H9 (cell line): Measurements from ENCODE around the gene PRIM2. TPM values are rescaled to one million over a fixed set of nuclear protein-coding genes. Genes with fewer than 3 reads are reported as not detected.
"Not testable (repeated sequence)": the region's sequence is repeated elsewhere in the genome, so short reads cannot be mapped to it uniquely, and the experiment has no call there.

Source experiments
- DNase-seq: peaks from one replicate; pipeline ENCODE4 v3.0.0-alpha.2; 2017
- H2AFZ ChIP-seq: one replicate; pipeline ENCODE4 v1.6.1; 2013; ENCODE audit warnings: mild to moderate bottlenecking, low read length, control low read depth, moderate library complexity
- H2AK5ac ChIP-seq: 2 replicates; pipeline ENCODE4 v1.6.1; 2013; ENCODE audit warnings: low read length, control low read depth, mixed read lengths; ENCODE audit not compliant: insufficient read length
- H2BK120ac ChIP-seq: one replicate; pipeline ENCODE4 v1.6.1; 2013; ENCODE audit warnings: low read depth, mild to moderate bottlenecking, low read length, control low read depth, inconsistent platforms; ENCODE audit not compliant: poor library complexity, severe bottlenecking
- H2BK12ac ChIP-seq: 2 replicates; pipeline ENCODE4 v1.6.1; 2013; ENCODE audit warnings: low read length, control low read depth, mixed read lengths, low read depth; ENCODE audit not compliant: insufficient read length
- H2BK15ac ChIP-seq: 2 replicates; pipeline ENCODE4 v1.6.1; 2013; ENCODE audit warnings: low read depth, low read length, control low read depth
- H2BK20ac ChIP-seq: one replicate; pipeline ENCODE4 v1.6.1; 2013; ENCODE audit warnings: low read depth, mild to moderate bottlenecking, low read length, control low read depth, inconsistent platforms; ENCODE audit not compliant: poor library complexity, severe bottlenecking
- H2BK5ac ChIP-seq: 2 replicates; pipeline ENCODE4 v1.6.1; 2013; ENCODE audit warnings: low read length, control low read depth, mixed read lengths; ENCODE audit not compliant: insufficient read length
- H3K14ac ChIP-seq: 2 replicates; pipeline ENCODE4 v1.6.1; 2013; ENCODE audit warnings: low read length, control low read depth; ENCODE audit not compliant: insufficient read depth
- H3K18ac ChIP-seq: 2 replicates; pipeline ENCODE4 v1.6.1; 2013; ENCODE audit warnings: low read depth, mild to moderate bottlenecking, mixed read lengths, low read length, control low read depth; ENCODE audit not compliant: insufficient read length
- H3K23ac ChIP-seq: 2 replicates; pipeline ENCODE4 v1.6.1; 2013; ENCODE audit warnings: low read length, control low read depth, mixed read lengths, low read depth; ENCODE audit not compliant: insufficient read length
- H3K23me2 ChIP-seq: 2 replicates; pipeline ENCODE4 v1.6.1; 2013; ENCODE audit warnings: low read depth, mild to moderate bottlenecking, mixed read lengths, low read length, control low read depth; ENCODE audit not compliant: insufficient read length, poor library complexity, severe bottlenecking
- H3K27ac ChIP-seq: 2 replicates; pipeline ENCODE4 v1.5.1; 2013; ENCODE audit warnings: low read length, control low read depth, mixed read lengths, low read depth; ENCODE audit not compliant: insufficient read length
- H3K27me3 ChIP-seq: 2 replicates; pipeline ENCODE4 v1.6.1; 2013; ENCODE audit warnings: low read length, control low read depth, inconsistent platforms; ENCODE audit not compliant: insufficient read depth
- H3K4ac ChIP-seq: 2 replicates; pipeline ENCODE4 v1.6.1; 2013; ENCODE audit warnings: low read depth, mild to moderate bottlenecking, control low read depth, inconsistent platforms, low read length, moderate library complexity
- H3K4me1 ChIP-seq: 2 replicates; pipeline ENCODE4 v1.6.1; 2013; ENCODE audit warnings: low read length, control low read depth, inconsistent platforms; ENCODE audit not compliant: insufficient read depth
- H3K4me2 ChIP-seq: 2 replicates; pipeline ENCODE4 v1.6.1; 2013; ENCODE audit warnings: low read length, control low read depth, mixed read lengths; ENCODE audit not compliant: insufficient read length, insufficient read depth
- H3K56ac ChIP-seq: 2 replicates; pipeline ENCODE4 v1.6.1; 2013; ENCODE audit warnings: low read depth, mild to moderate bottlenecking, mixed read lengths, low read length, control low read depth; ENCODE audit not compliant: insufficient read length
- H3K79me1 ChIP-seq: 2 replicates; pipeline ENCODE4 v1.6.1; 2013; ENCODE audit warnings: low read depth, mild to moderate bottlenecking, moderate library complexity, low read length, control low read depth, inconsistent platforms; ENCODE audit not compliant: insufficient read depth, poor library complexity, severe bottlenecking
- H3K79me2 ChIP-seq: 2 replicates; pipeline ENCODE4 v1.6.1; 2013; ENCODE audit warnings: low read length, control low read depth, inconsistent platforms; ENCODE audit not compliant: insufficient read depth
- H3K9ac ChIP-seq: 2 replicates; pipeline ENCODE4 v1.6.1; 2013; ENCODE audit warnings: low read length, control low read depth, mixed read lengths; ENCODE audit not compliant: insufficient read length; ENCODE audit errors: extremely low read depth
- H3K9me3 ChIP-seq: one replicate; pipeline ENCODE4 v1.6.1; 2013; ENCODE audit warnings: low read depth, low read length, inconsistent platforms; ENCODE audit not compliant: control insufficient read depth
- H3T11ph ChIP-seq: one replicate; pipeline ENCODE4 v1.6.1; 2013; ENCODE audit warnings: mild to moderate bottlenecking, low read length, control low read depth, inconsistent platforms
- H4K20me1 ChIP-seq: one replicate; pipeline ENCODE4 v1.6.1; 2013; ENCODE audit not compliant: control insufficient read depth, insufficient read length, insufficient read depth
- H4K5ac ChIP-seq: 2 replicates; pipeline ENCODE4 v1.6.1; 2013; ENCODE audit warnings: low read depth, mild to moderate bottlenecking, mixed read lengths, low read length, control low read depth; ENCODE audit not compliant: insufficient read length
- H4K8ac ChIP-seq: replicated peaks from 2 replicates; pipeline ENCODE4 v1.6.1; 2013; ENCODE audit warnings: low read length, control low read depth, mixed read lengths, low read depth; ENCODE audit not compliant: insufficient read length
- H4K91ac ChIP-seq: 2 replicates; pipeline ENCODE4 v1.6.1; 2013; ENCODE audit warnings: low read depth, mild to moderate bottlenecking, moderate library complexity, mixed read lengths, low read length, control low read depth; ENCODE audit not compliant: insufficient read length
- H3K27ac Mint-ChIP-seq, 3 experiments: 2 replicates in 2 of 3; 3 replicates in 1 of 3; pipeline ENCODE4 v1.8.0; 2020 to 2021; ENCODE audit warnings: mixed read lengths in 3 of 3, mild to moderate bottlenecking in 1 of 3, moderate library complexity in 1 of 3
- H3K27me3 Mint-ChIP-seq: 2 replicates; pipeline ENCODE4 v1.8.0; 2021; ENCODE audit warnings: low read depth, mild to moderate bottlenecking, moderate library complexity, mixed read lengths
- H3K36me3 Mint-ChIP-seq, 3 experiments: 2 replicates in 2 of 3; 3 replicates in 1 of 3; pipeline ENCODE4 v1.8.0; 2020 to 2021; ENCODE audit warnings: low read depth in 3 of 3, mixed read lengths in 3 of 3; ENCODE audit not compliant: insufficient read depth in 1 of 3
- H3K4me1 Mint-ChIP-seq, 2 experiments: 2 replicates each; pipeline ENCODE4 v1.8.0; 2020; ENCODE audit warnings: mixed read lengths in 2 of 2
- H3K4me3 Mint-ChIP-seq, 2 experiments: 2 replicates in 1 of 2; 3 replicates in 1 of 2; pipeline ENCODE4 v1.8.0; 2020 to 2021; ENCODE audit warnings: mild to moderate bottlenecking in 2 of 2, mixed read lengths in 2 of 2, moderate library complexity in 1 of 2
- H3K9me3 Mint-ChIP-seq, 2 experiments: 2 replicates in 1 of 2; 3 replicates in 1 of 2; pipeline ENCODE4 v1.8.0; 2020; ENCODE audit warnings: mild to moderate bottlenecking in 2 of 2, mixed read lengths in 2 of 2, moderate library complexity in 1 of 2
- WGBS: extraction: QIAGEN DNeasy Blood & Tissue Kit; methylation state at CpG from one replicate; pipeline ENCODE4 v1.1.7; 2013; ENCODE audit warnings: missing lambda C conversion rate, low lambda C conversion rate, mixed read lengths; ENCODE audit not compliant: insufficient read length; ENCODE audit errors: extremely low coverage; 5-methylcytosine and 5-hydroxymethylcytosine counted together
- total RNA-seq: library from RNA; stranded (reverse); gene quantifications from 2 replicates; pipeline ENCODE4 v1.2.1, GENCODE V29; 2021

PRIM2 gene
- total RNA-seq, 1 experiment from 2014 or later = 43.0 TPM

DNA sequence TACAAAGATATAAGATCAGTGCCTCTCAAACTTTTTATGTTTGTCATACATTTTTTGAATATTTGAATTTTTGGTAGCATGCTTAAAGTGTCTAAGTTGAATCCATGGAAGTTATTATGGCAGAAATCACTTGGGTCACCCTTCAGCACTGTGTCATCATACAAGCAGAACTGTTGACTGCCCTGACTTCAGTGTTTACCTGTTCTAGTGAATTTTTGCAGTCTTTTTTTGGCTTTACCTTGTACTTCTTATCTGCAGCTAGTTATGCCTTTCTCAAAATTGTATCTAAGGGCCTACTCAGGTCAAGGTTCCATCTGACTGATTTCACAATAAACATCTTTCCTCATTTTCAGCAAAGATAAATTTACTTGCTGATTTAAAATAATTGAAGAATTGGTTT, 241.7 kb downstream of the PRIM2 start:
- not testable (repeated sequence) for H3K9me3 ChIP-seq, H3K27ac Mint-ChIP-seq, H3K79me1 ChIP-seq, H3K56ac ChIP-seq, H3K36me3 Mint-ChIP-seq, H3K4me3 Mint-ChIP-seq, H2BK5ac ChIP-seq, H2BK120ac ChIP-seq, H3K18ac ChIP-seq, DNase-seq, H3K23ac ChIP-seq, H3K27ac ChIP-seq, H3K27me3 Mint-ChIP-seq, H4K91ac ChIP-seq, H3K4ac ChIP-seq, H3K9me3 Mint-ChIP-seq, H3K9ac ChIP-seq, H3K79me2 ChIP-seq, H4K20me1 ChIP-seq, H3K23me2 ChIP-seq, H3K14ac ChIP-seq, H3K4me2 ChIP-seq, H2BK12ac ChIP-seq, H3K27me3 ChIP-seq, H2BK15ac ChIP-seq, H3T11ph ChIP-seq, H3K4me1 ChIP-seq, H3K4me1 Mint-ChIP-seq, H4K5ac ChIP-seq, H4K8ac ChIP-seq, H2BK20ac ChIP-seq, H2AK5ac ChIP-seq, H2AFZ ChIP-seq

- H3K36me3 Mint-ChIP-seq, H3K27ac Mint-ChIP-seq, H3K4me1 ChIP-seq, H2BK5ac ChIP-seq, H2BK15ac ChIP-seq, H3T11ph ChIP-seq, H3K4ac ChIP-seq, H4K5ac ChIP-seq, H2BK120ac ChIP-seq, H3K56ac ChIP-seq, H3K27me3 Mint-ChIP-seq, H3K4me2 ChIP-seq, H3K79me2 ChIP-seq, H3K18ac ChIP-seq, H3K79me1 ChIP-seq, H3K27me3 ChIP-seq, H2BK20ac ChIP-seq, H4K8ac ChIP-seq, H4K20me1 ChIP-seq, H4K91ac ChIP-seq, H3K23ac ChIP-seq, H3K4me3 Mint-ChIP-seq, H2AK5ac ChIP-seq, H3K27ac ChIP-seq, H2AFZ ChIP-seq, H3K9ac ChIP-seq, H3K23me2 ChIP-seq, H3K14ac ChIP-seq, H3K9me3 ChIP-seq, DNase-seq, H3K9me3 Mint-ChIP-seq, H2BK12ac ChIP-seq, H3K4me1 Mint-ChIP-seq: not testable (repeated sequence)
- WGBS = no CpG with 5 or more reads among the region's 3 CpGs
Measured at GRCh38 chr6:57562233-57562632, 244.8 kb downstream of the PRIM2 start.

- H3K27ac Mint-ChIP-seq = not testable (repeated sequence)
Measured at GRCh38 chr6:57572119-57572518, 254.7 kb downstream of the PRIM2 start.

More at GRCh38 chr6:57572119-57572518, 254.7 kb downstream of the PRIM2 start:
- H3K9me3 Mint-ChIP-seq, H3K9ac ChIP-seq, H2BK5ac ChIP-seq, H3K27me3 Mint-ChIP-seq, H3K4me3 Mint-ChIP-seq, H3K27me3 ChIP-seq, H4K20me1 ChIP-seq, H3K14ac ChIP-seq, H2AFZ ChIP-seq, H3K4ac ChIP-seq, H3K56ac ChIP-seq, H2AK5ac ChIP-seq, H4K5ac ChIP-seq, H3K23ac ChIP-seq, H3K4me1 ChIP-seq, H2BK12ac ChIP-seq, H3K18ac ChIP-seq, H3K36me3 Mint-ChIP-seq, H3K9me3 ChIP-seq, H3K4me1 Mint-ChIP-seq, H3K4me2 ChIP-seq, H3K79me2 ChIP-seq, H3T11ph ChIP-seq, H4K91ac ChIP-seq, H2BK120ac ChIP-seq, H3K79me1 ChIP-seq, H2BK15ac ChIP-seq, H4K8ac ChIP-seq, H2BK20ac ChIP-seq, H3K23me2 ChIP-seq, H3K27ac ChIP-seq, DNase-seq: not testable (repeated sequence)
- no CpG with 5 or more reads among the region's 4 CpGs for WGBS
